ENCODE measurements around the gene LCN9. TPM values are rescaled to one million over a fixed set of nuclear protein-coding genes. Genes with fewer than 3 reads are reported as not detected.

Gene LCN9
- total RNA-seq, 1 experiment from 2014 or later, result 0.52 TPM

DNA sequence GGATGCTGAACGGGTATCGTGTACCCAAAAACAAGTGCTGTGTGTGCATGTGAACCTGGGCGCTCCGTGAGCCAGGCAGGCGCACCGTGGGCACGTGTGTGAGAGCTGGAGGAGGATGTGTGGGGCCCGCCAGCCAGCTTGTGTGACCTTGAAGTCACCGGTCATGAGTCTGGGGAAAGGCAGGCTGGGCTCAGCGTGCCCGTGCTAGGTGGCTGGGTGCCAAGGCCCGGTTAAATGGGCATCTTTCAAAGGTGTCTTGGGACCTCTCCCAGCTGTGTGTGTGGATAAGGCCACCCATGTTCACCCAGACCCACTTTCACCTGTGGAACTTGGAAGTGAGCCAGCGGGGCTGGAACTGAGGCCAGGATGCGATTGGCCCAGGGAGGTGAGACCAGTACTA is 42.3 kb downstream of the LCN9 start:
- peaks cover 2 to 4% of the 10 kb centered on the region in 2 experiments; a peak in 3 of 4 replicates for H3K4me1 Mint-ChIP-seq
- H4K20me1 ChIP-seq (ENCODE audit: control insufficient read depth, insufficient read depth, insufficient read length), result no peaks in the 10 kb centered on the region
- no peak for DNase-seq
- no peak overlapping the region for H4K8ac ChIP-seq (replicated peaks; ENCODE audit: insufficient read length, low read depth, low read length)
- no peak overlapping the region for H2BK5ac ChIP-seq (ENCODE audit: insufficient read length, low read length)
- H3K18ac ChIP-seq (ENCODE audit: insufficient read length, low read depth, low read length), result no peak overlapping the region
- H3K79me1 ChIP-seq (ENCODE audit: insufficient read depth, low read depth, low read length, poor library complexity, severe bottlenecking), result no peaks in the 10 kb centered on the region
- no peak overlapping the region for H3K4me2 ChIP-seq (ENCODE audit: insufficient read depth, insufficient read length, low read length)
- no peaks in the 10 kb centered on the region for H3K4me1 ChIP-seq (ENCODE audit: insufficient read depth, low read length)
- H2AFZ ChIP-seq (ENCODE audit: low read length), result no peak overlapping the region
- no peak overlapping the region for H3T11ph ChIP-seq (ENCODE audit: low read length)
- no peak overlapping the region for H4K5ac ChIP-seq (ENCODE audit: insufficient read length, low read depth, low read length)
- H3K36me3 Mint-ChIP-seq (ENCODE audit: insufficient read depth in 1 of 3, low read depth in 3 of 3), result no peaks in the 10 kb centered on the region
- H3K9me3 ChIP-seq (ENCODE audit: control insufficient read depth, low read depth, low read length), result no peaks in the 10 kb centered on the region
- H3K23ac ChIP-seq (ENCODE audit: insufficient read length, low read depth, low read length), result no peak overlapping the region
- no peak overlapping the region for H3K27ac Mint-ChIP-seq
- H2AK5ac ChIP-seq (ENCODE audit: insufficient read length, low read length), result no peak overlapping the region
- H4K91ac ChIP-seq (ENCODE audit: insufficient read length, low read depth, low read length), result no peak overlapping the region
- H2BK20ac ChIP-seq (ENCODE audit: low read depth, low read length, poor library complexity, severe bottlenecking), result no peak overlapping the region
- no peaks in the 10 kb centered on the region for H3K79me2 ChIP-seq (ENCODE audit: insufficient read depth, low read length)
- H3K4ac ChIP-seq (ENCODE audit: low read depth, low read length), result no peak overlapping the region
- no peak overlapping the region for H3K27ac ChIP-seq (ENCODE audit: insufficient read length, low read depth, low read length)
- no peak overlapping the region for H2BK120ac ChIP-seq (ENCODE audit: low read depth, low read length, poor library complexity, severe bottlenecking)
- no peak for TF ChIP-seq CTCF (conservative IDR thresholded peaks at IDR 0.05)
- peaks cover 27% of the 10 kb centered on the region for H3K27me3 Mint-ChIP-seq (ENCODE audit: low read depth)
- H2BK15ac ChIP-seq (ENCODE audit: low read depth, low read length), result no peak overlapping the region
- H2BK12ac ChIP-seq (ENCODE audit: insufficient read length, low read depth, low read length), result no peak overlapping the region
- no peaks in the 10 kb centered on the region for H3K23me2 ChIP-seq (ENCODE audit: insufficient read length, low read depth, low read length, poor library complexity, severe bottlenecking)
- no peaks in the 10 kb centered on the region; the same call in 1 of the 2 replicates for H3K27me3 ChIP-seq (ENCODE audit: insufficient read depth, low read length)
- no peaks in the 10 kb centered on the region; a peak in 1 of 5 replicates for H3K9me3 Mint-ChIP-seq
- no CpG with 5 or more reads among the region's 14 CpGs for WGBS (ENCODE audit: extremely low coverage, insufficient read length, low lambda C conversion rate)
- H3K9ac ChIP-seq (ENCODE audit: extremely low read depth, insufficient read length, low read length), result no peak overlapping the region
- no peak overlapping the region for H3K14ac ChIP-seq (ENCODE audit: insufficient read depth, low read length)
- no peak overlapping the region for H3K56ac ChIP-seq (ENCODE audit: insufficient read length, low read depth, low read length)
- no peak overlapping the region for H3K4me3 Mint-ChIP-seq
